Progenitor cell of endocrine pancreas (in vitro differentiated cells): ENCODE data around the gene TYSND1. TPM values are rescaled to one million over a fixed set of nuclear protein-coding genes. Genes with fewer than 3 reads are reported as not detected.

Source experiments
- DNase-seq: peaks from one replicate; pipeline ENCODE4 v3.0.0; 2021; ENCODE audit warnings: low spot score; ENCODE audit not compliant: unreplicated experiment
- H3K27ac Mint-ChIP-seq: 2 replicates; pipeline ENCODE4 v1.8.0; 2021; ENCODE audit warnings: mild to moderate bottlenecking, moderate library complexity, mixed read lengths
- H3K27me3 Mint-ChIP-seq: 2 replicates; pipeline ENCODE4 v1.8.0; 2021; ENCODE audit warnings: mixed read lengths
- H3K36me3 Mint-ChIP-seq: 2 replicates; pipeline ENCODE4 v1.8.0; 2022; ENCODE audit warnings: mixed read lengths; ENCODE audit not compliant: insufficient read depth
- H3K4me1 Mint-ChIP-seq: 2 replicates; pipeline ENCODE4 v1.8.0; 2021; ENCODE audit warnings: low read depth, mixed read lengths
- H3K4me3 Mint-ChIP-seq: 2 replicates; pipeline ENCODE4 v1.8.0; 2021; ENCODE audit warnings: low read depth, mild to moderate bottlenecking, moderate library complexity, mixed read lengths
- H3K9me3 Mint-ChIP-seq: 2 replicates; pipeline ENCODE4 v1.8.0; 2021; ENCODE audit warnings: low read depth, mixed read lengths
- CTCF ChIP-seq: fragments of 200-600 bp; sonication (generic); IDR thresholded peaks from one replicate; pipeline ENCODE4 v1.5.0; 2021; ENCODE audit warnings: antibody characterized with exemption, mild to moderate bottlenecking; ENCODE audit not compliant: unreplicated experiment
- total RNA-seq: library from RNA; stranded (reverse); gene quantifications from 2 replicates; pipeline ENCODE4 v1.2.1, GENCODE V29; 2021

Gene TYSND1
- total RNA-seq, 1 donor from 2014 or later, result 12.6 TPM

DNA sequence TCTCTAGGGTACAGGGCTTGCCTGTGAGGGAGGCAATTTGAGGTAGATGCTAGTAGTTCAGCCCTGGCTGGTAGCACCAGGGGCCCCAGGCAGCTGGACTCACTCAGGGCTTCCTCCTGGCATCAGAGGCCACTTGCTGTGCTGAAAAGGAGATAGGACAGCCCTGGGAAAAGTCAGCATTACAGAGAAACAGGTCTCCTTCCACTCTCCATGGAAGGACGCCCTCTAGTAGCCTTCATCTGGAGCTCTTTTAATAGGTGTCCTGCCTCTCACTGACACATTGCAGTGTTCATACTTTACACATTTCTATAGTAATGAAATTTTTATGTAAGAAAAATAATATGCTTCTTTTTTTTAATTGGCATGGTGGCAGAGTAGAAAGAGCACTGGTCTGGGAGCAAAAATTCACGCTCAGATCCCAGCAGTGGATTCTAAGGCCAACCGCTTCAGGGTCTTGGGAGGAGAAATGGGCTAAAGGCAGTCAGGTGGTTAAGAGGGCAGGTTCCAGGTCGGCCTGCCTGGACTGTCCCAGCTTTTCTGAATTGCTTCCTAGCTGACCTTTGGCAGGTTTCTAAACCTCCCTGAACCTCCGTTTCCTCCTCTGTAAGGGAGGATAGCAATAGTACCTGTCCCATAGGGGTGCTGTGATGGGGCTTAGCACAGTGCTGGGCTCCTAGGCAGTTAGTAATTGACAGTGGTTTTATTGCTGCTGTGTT lies 49.6 kb downstream of the TYSND1 start:
- no peak for DNase-seq
- H3K27ac Mint-ChIP-seq, result no peak overlapping the region
- H3K36me3 Mint-ChIP-seq, result peaks cover 58% of the 10 kb centered on the region
- no peak for TF ChIP-seq CTCF
- H3K27me3 Mint-ChIP-seq, result no peaks in the 10 kb centered on the region
- H3K4me1 Mint-ChIP-seq, result peaks cover 6% of the 10 kb centered on the region
- H3K9me3 Mint-ChIP-seq, result no peaks in the 10 kb centered on the region
- H3K4me3 Mint-ChIP-seq, result no peak overlapping the region

- peaks cover 55% of the 10 kb centered on the region for H3K36me3 Mint-ChIP-seq
- H3K4me3 Mint-ChIP-seq, result no peak overlapping the region
- no peaks in the 10 kb centered on the region for H3K9me3 Mint-ChIP-seq
- no peak overlapping the region for H3K27ac Mint-ChIP-seq
- H3K4me1 Mint-ChIP-seq, result peaks cover 9% of the 10 kb centered on the region
- no peak for DNase-seq
- no peak for TF ChIP-seq CTCF
- H3K27me3 Mint-ChIP-seq, result no peaks in the 10 kb centered on the region
Measured at GRCh38 chr10:70096016-70096704, 50.3 kb downstream of the TYSND1 start.

- Mint-ChIP-seq H3K4me1 (peaks cover 20% of the 10 kb centered on the region), H3K4me3 (no peak overlapping the region), H3K27me3 (no peaks in the 10 kb centered on the region), H3K9me3 (no peaks in the 10 kb centered on the region), H3K36me3 (peaks cover 56% of the 10 kb centered on the region), H3K27ac (no peak overlapping the region)
- no peak for DNase-seq
- TF ChIP-seq CTCF, result no peak
Measured at GRCh38 chr10:70094250-70094649, 52.2 kb downstream of the TYSND1 start.

GRCh38 chr10:70093335-70093944 lies 53.1 kb downstream of the TYSND1 start:
- Mint-ChIP-seq H3K4me3 (no peak overlapping the region), H3K9me3 (no peaks in the 10 kb centered on the region), H3K27ac (peak overlapping the region; percentile 8), H3K27me3 (no peaks in the 10 kb centered on the region), H3K4me1 (peaks cover 20% of the 10 kb centered on the region), H3K36me3 (peaks cover 54% of the 10 kb centered on the region)
- no peak for TF ChIP-seq CTCF
- no peak for DNase-seq

- Mint-ChIP-seq H3K36me3 (peaks cover 56% of the 10 kb centered on the region), H3K4me3 (no peak overlapping the region)
Measured at GRCh38 chr10:70092389-70092718, 54.1 kb downstream of the TYSND1 start.

More at GRCh38 chr10:70092389-70092718, 54.1 kb downstream of the TYSND1 start:
- Mint-ChIP-seq H3K9me3 (no peaks in the 10 kb centered on the region), H3K27ac (peak overlapping the region; percentile 67), H3K4me1 (peaks cover 23% of the 10 kb centered on the region), H3K27me3 (no peaks in the 10 kb centered on the region)
- TF ChIP-seq CTCF, result no peak
- no peak for DNase-seq
